GM18502 (cell line): Measurements from ENCODE around the gene CCDC182.
A peak's percentile ranks its signal among the peaks of the same experiment; 100 is the strongest.

ENCODE experiments used
- ATAC-seq: cut with Tn5 transposase; IDR thresholded peaks from one replicate; pipeline ENCODE4 v1.9.1; 2021; ENCODE audit warnings: mild to moderate bottlenecking; ENCODE audit not compliant: unreplicated experiment, poor library complexity

Gene CCDC182

GRCh38 chr17:57732062-57732461, 13.0 kb downstream of the CCDC182 start:
- no peak for ATAC-seq

GRCh38 chr17:57730026-57730701, 14.9 kb downstream of the CCDC182 start:
- no peak for ATAC-seq

- ATAC-seq: no peak
Observed at GRCh38 chr17:57727630-57728175, 17.4 kb downstream of the CCDC182 start.

- ATAC-seq: no peak
Observed at GRCh38 chr17:57726838-57727237, 18.3 kb downstream of the CCDC182 start.

GRCh38 chr17:57726213-57726790, 18.8 kb downstream of the CCDC182 start:
- no peak for ATAC-seq

- ATAC-seq: no peak
Observed at GRCh38 chr17:57724729-57725125, 20.4 kb downstream of the CCDC182 start.

GRCh38 chr17:57724026-57724728, 20.9 kb downstream of the CCDC182 start:
- ATAC-seq: peak; percentile 84

GRCh38 chr17:57723427-57724025, 21.6 kb downstream of the CCDC182 start:
- peak; percentile 10 for ATAC-seq

GRCh38 chr17:57722704-57723043, 22.4 kb downstream of the CCDC182 start:
- no peak for ATAC-seq

- ATAC-seq: no peak
Observed at GRCh38 chr17:57721967-57722703, 23.0 kb downstream of the CCDC182 start.

- ATAC-seq: no peak
Observed at GRCh38 chr17:57720386-57721035, 24.6 kb downstream of the CCDC182 start.

- ATAC-seq: no peak
Observed at GRCh38 chr17:57718878-57719277, 26.2 kb downstream of the CCDC182 start.

GRCh38 chr17:57715981-57716380, 29.1 kb downstream of the CCDC182 start:
- no peak for ATAC-seq

GRCh38 chr17:57714665-57715180, 30.4 kb downstream of the CCDC182 start:
- no peak for ATAC-seq

- no peak for ATAC-seq
Observed at GRCh38 chr17:57713140-57713539, 32.0 kb downstream of the CCDC182 start.

- no peak for ATAC-seq
Observed at GRCh38 chr17:57708410-57708809, 36.7 kb downstream of the CCDC182 start.

GRCh38 chr17:57707892-57708291, 37.2 kb downstream of the CCDC182 start:
- no peak for ATAC-seq

GRCh38 chr17:57706761-57707160, 38.3 kb downstream of the CCDC182 start:
- ATAC-seq: no peak

- no peak for ATAC-seq
Observed at GRCh38 chr17:57705921-57706695, 39.0 kb downstream of the CCDC182 start.
